ENCODE measurements around the gene SLC35E3.
"Not testable (repeated sequence)": the region's sequence is repeated elsewhere in the genome, so short reads cannot be mapped to it uniquely, and the experiment has no call there.

The SLC35E3 gene

GRCh38 chr12:68815232-68815927, 69.4 kb downstream of the SLC35E3 start:
- H3K4me3 ChIP-seq (ENCODE audit: low read depth, low read length): no peak overlapping the region
- TF ChIP-seq, protein P1, sequence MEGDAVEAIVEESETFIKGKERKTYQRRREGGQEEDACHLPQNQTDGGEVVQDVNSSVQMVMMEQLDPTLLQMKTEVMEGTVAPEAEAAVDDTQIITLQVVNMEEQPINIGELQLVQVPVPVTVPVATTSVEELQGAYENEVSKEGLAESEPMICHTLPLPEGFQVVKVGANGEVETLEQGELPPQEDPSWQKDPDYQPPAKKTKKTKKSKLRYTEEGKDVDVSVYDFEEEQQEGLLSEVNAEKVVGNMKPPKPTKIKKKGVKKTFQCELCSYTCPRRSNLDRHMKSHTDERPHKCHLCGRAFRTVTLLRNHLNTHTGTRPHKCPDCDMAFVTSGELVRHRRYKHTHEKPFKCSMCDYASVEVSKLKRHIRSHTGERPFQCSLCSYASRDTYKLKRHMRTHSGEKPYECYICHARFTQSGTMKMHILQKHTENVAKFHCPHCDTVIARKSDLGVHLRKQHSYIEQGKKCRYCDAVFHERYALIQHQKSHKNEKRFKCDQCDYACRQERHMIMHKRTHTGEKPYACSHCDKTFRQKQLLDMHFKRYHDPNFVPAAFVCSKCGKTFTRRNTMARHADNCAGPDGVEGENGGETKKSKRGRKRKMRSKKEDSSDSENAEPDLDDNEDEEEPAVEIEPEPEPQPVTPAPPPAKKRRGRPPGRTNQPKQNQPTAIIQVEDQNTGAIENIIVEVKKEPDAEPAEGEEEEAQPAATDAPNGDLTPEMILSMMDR (conservative IDR thresholded peaks at IDR 0.05; ENCODE audit: low read depth, low read length): no peak
- DNase-seq (ENCODE audit: low read depth): no peak

DNA sequence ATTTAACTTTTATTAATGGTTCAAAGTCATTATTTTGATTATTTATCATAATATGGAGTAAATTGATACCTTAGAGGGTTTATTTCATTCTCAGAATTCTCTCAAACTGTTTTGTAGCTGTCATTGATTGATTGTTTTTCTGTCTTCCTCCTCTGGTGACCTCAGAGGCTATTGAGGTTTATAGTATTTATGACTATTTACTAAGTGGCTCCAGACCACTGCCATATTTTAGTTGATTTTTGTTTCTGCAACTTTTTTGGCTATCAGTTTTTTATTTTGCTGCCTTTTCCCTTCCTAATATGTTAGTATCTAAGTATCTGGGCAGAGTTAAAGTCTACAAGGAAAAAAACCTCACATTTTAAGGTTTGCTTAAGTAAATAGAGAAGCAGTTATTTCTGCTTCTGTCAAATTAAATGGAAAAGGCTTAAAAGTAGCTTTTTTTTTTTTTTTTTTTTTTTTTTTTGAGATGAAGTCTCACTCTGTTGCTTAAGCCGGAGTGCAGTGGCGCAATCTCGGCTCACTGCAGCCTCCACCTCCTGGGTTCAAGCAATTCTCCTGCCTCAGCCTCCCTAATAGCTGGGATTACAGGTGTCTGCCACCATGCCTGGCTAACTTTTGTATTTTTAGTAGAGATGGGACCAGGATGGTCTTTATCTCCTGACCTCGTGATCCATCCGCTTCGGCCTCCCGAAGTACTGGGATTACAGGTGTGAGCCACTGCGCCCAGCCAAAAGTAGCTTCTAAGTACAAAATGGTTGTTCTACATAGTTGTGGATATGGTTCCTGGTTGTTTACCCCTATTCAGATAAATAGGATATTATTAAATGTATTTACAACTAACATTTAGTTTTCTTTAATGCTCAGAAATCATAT, 70.2 kb downstream of the SLC35E3 start:
- TF ChIP-seq, protein P1 (conservative IDR thresholded peaks at IDR 0.05; ENCODE audit: low read depth, low read length): no peak

GRCh38 chr12:68819481-68819880, 73.5 kb downstream of the SLC35E3 start:
- DNase-seq (ENCODE audit: low read depth); H3K4me3 ChIP-seq (ENCODE audit: low read depth, low read length): not testable (repeated sequence)

More for the DNA sequence above, 70.2 kb downstream of the SLC35E3 start:
- no peak for DNase-seq (ENCODE audit: low read depth)
- H3K4me3 ChIP-seq (ENCODE audit: low read depth, low read length): no peak overlapping the region

DNA sequence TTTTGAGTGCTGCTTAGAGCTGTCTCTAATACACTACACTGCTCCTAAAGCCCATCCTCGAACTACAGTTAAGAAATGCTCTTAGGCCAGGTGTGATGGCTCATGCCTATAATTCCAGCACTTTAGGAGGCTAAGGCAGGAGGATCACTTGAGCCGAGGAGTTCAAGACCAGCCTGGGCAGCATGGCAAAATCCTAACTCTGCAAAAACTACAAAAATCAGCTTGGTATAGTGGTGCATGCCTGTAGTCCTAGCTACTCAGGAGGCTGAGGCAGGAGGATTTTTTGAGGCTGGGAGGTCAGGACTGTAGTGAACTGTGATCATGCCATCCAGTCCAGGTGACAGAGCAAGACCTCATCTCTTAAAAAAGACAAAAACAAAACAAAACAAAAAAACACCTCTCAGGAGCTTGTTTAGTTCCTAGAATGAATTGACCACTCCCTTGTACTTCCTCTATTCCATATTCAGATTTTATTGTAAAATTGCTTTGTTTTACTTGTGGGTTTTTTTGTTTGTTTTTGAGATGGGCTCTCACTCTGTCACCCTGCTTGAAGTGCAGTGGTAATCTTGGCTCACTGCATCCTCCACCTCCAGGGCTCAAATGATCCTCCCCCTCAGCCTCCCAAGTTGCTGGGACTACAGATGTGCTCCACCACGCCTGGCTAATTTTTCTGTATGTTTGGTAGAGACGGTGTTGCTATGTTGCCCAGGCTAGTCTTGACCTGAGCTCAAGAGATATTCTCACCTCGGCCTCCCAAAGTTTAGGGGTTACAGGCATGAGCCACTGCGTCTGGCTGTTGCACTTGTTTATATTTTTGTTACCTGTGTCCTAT, 75.6 kb downstream of the SLC35E3 start:
- DNase-seq (ENCODE audit: low read depth): no peak
- TF ChIP-seq, protein P1 (conservative IDR thresholded peaks at IDR 0.05; ENCODE audit: low read depth, low read length): no peak
- no peak overlapping the region for H3K4me3 ChIP-seq (ENCODE audit: low read depth, low read length)

DNA sequence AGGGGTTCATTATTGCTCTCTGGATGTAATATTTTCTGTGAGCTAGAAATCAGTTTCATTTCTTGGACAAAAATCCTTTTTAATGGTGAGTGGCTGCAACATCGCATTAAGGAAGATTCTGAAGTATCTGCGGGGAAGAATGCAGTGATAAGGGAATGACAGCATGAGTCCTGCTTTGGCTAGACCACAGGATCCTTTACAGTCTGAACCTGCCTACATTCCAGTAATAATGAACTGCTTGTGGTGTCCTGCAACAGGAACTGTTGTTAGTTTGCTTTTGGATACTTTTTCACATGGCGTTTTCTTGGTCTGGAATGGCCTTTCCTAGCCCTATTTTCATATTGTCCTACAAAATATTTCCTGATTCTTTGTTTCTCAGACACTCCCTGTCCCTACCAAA, 77.7 kb downstream of the SLC35E3 start:
- DNase-seq (ENCODE audit: low read depth): peak; percentile 94
- TF ChIP-seq, protein P1 (conservative IDR thresholded peaks at IDR 0.05; ENCODE audit: low read depth, low read length): no peak
- no peak overlapping the region for H3K4me3 ChIP-seq (ENCODE audit: low read depth, low read length)

DNA sequence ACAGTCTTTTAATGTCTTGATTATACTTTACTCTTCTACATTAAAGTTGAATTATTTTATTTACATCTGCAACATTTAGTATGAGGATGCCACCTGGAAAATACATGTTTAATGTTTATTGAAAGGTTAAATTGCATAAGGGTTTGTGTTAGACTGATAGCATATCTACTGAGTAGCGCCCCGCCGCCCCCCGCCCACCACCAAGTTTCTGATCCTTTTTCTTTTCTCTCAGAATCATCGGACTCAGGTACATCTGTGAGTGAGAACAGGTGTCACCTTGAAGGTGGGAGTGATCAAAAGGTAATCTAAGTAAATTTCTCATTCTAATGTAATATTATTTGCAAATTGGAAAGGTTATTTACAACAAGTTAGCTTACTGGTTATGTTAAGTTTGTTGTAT, 78.2 kb downstream of the SLC35E3 start:
- DNase-seq (ENCODE audit: low read depth): no peak
- H3K4me3 ChIP-seq (ENCODE audit: low read depth, low read length): no peak overlapping the region
- TF ChIP-seq, protein P1 (conservative IDR thresholded peaks at IDR 0.05; ENCODE audit: low read depth, low read length): no peak
